ENCODE results near the gene STX1A. TPM values are rescaled to one million over a fixed set of nuclear protein-coding genes. Genes with fewer than 3 reads are reported as not detected.

STX1A gene
- total and polyA plus RNA-seq, 2 of the 13 experiments (the other 11 are each of a cell fraction or from before 2014, with no cell fraction given): 6.1 to 12.2 TPM

- TF ChIP-seq AKNA (CRISPR knock-in tag; IDR thresholded peaks at IDR 0.05; ENCODE audit: borderline replicate concordance) (no peak), REXO4 (CRISPR knock-in tag; IDR thresholded peaks at IDR 0.05; ENCODE audit: borderline replicate concordance) (no peak), ZNF225 (CRISPR knock-in tag; IDR thresholded peaks at IDR 0.05) (no peak), ZNF343 (CRISPR knock-in tag; IDR thresholded peaks at IDR 0.05) (no peak), MXI1 (IDR thresholded peaks at IDR 0.05; ENCODE audit: borderline replicate concordance, low read depth, low read length) (peak; percentile 15; the same call in 1 of the 3 replicates), ZNF335 (CRISPR knock-in tag; IDR thresholded peaks at IDR 0.05) (no peak), GZF1 (CRISPR knock-in tag; IDR thresholded peaks at IDR 0.05) (no peak), ZNF318 (CRISPR knock-in tag; IDR thresholded peaks at IDR 0.05) (no peak), ZNF615 (CRISPR knock-in tag; IDR thresholded peaks at IDR 0.05; ENCODE audit: borderline replicate concordance) (no peak), ZNF883 (CRISPR knock-in tag; IDR thresholded peaks at IDR 0.05; ENCODE audit: not compliant biosample characterization) (no peak), ZNF251 (CRISPR knock-in tag; IDR thresholded peaks at IDR 0.05) (no peak), BRD4 (CRISPR knock-in tag; IDR thresholded peaks at IDR 0.05) (no peak), ZNF547 (CRISPR knock-in tag; IDR thresholded peaks at IDR 0.05) (peak; percentile 69; the same call in 1 of the 2 replicates), PLRG1 (conservative IDR thresholded peaks at IDR 0.05) (no peak), PAX8 (CRISPR knock-in tag; IDR thresholded peaks at IDR 0.05; ENCODE audit: borderline replicate concordance) (0 out of 2 replicates have a peak, but pooled peaks have one; percentile 65), YEATS4 (CRISPR knock-in tag; IDR thresholded peaks at IDR 0.05; ENCODE audit: borderline replicate concordance) (peak; percentile 43; the same call in 1 of the 2 replicates), ZSCAN22 (CRISPR knock-in tag; IDR thresholded peaks at IDR 0.05) (no peak)
These were observed at the start of gene STX1A (continued) for GRCh38 chr7:73718905-73719805.
